SK-N-MC (cell line): ENCODE results near the gene SRP9.

Experiments used
- EZH2 ChIP-seq: fragments of 200-600 bp; sonication (generic); IDR thresholded peaks from one replicate; pipeline ENCODE4 v1.6.1; 2017; ENCODE audit warnings: antibody characterized with exemption
- FOXP2 ChIP-seq: optimal IDR thresholded peaks from 2 replicates; pipeline ENCODE3; 2011; ENCODE audit warnings: mild to moderate bottlenecking, moderate library complexity; ENCODE audit not compliant: insufficient read depth; ENCODE audit errors: extremely low read length, control extremely low read depth
- POLR2AphosphoS5 ChIP-seq: IDR thresholded peaks from 2 replicates; pipeline ENCODE4 v1.6.1; 2012; ENCODE audit warnings: mild to moderate bottlenecking, low read depth, low read length, borderline replicate concordance

DNA sequence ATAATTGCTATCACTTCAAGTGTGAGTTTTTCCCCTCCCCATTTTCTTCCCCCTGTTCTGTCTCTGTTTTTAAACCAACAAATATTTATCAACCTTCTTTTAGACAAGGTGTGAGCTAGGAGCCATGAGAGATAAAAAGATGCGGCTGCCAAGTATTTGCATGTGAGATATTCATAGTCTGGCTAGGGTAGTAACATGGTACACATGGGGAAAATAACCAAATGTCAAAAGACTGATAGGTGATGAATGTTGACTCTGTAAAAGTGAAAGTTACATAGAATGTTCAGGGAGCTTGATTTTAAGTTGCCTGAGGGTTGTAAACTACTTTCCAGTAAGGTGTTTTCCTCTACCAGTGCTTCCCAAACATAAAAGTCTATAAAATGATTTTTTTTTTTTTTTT, 25.4 kb upstream of the SRP9 start:
- TF ChIP-seq POLR2AphosphoS5 (no peak), EZH2 (no peak), FOXP2 (no peak)
